GM21515 (cell line): Measurements from ENCODE around the gene HTR3E.

Experiments used
- ATAC-seq: cut with Tn5 transposase; IDR thresholded peaks from one replicate; pipeline ENCODE4 v1.9.1; 2021; ENCODE audit not compliant: unreplicated experiment

HTR3E gene

GRCh38 chr3:184154885-184155643, 58.2 kb downstream of the HTR3E start, which contains the start of gene DVL3:
TSS of gene DVL3 (plus strand) at chr3:184155377. CDS start at chr3:184155636, 259 bp downstream.
- peak; percentile 78 for ATAC-seq

GRCh38 chr3:184155644-184156521, 59.0 kb downstream of the HTR3E start:
- peak; percentile 18 for ATAC-seq

GRCh38 chr3:184156522-184156955, 59.7 kb downstream of the HTR3E start:
- ATAC-seq = no peak
